ENCODE measurements around the gene HK1.

DNA sequence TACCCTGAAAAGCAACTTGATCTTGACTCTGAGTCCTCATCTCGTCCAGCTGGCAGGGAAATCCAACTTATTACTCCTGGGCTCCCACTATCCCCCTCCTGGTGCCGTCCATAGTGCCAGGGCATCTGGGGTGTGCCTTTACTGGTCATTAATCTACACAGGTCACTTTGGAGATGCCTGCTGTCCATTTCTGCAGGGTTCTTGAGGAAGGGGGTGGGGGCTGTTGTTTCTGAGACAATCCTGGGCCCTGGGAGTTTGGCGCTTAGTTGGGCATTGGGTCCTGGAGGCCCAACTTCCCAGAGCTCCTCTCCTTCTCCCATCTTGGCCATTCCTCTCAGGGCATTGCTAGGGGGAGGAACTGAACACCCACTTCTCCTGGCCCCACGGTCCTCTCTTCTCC is 144.4 kb downstream of the HK1 start:
- TF ChIP-seq, protein P1, sequence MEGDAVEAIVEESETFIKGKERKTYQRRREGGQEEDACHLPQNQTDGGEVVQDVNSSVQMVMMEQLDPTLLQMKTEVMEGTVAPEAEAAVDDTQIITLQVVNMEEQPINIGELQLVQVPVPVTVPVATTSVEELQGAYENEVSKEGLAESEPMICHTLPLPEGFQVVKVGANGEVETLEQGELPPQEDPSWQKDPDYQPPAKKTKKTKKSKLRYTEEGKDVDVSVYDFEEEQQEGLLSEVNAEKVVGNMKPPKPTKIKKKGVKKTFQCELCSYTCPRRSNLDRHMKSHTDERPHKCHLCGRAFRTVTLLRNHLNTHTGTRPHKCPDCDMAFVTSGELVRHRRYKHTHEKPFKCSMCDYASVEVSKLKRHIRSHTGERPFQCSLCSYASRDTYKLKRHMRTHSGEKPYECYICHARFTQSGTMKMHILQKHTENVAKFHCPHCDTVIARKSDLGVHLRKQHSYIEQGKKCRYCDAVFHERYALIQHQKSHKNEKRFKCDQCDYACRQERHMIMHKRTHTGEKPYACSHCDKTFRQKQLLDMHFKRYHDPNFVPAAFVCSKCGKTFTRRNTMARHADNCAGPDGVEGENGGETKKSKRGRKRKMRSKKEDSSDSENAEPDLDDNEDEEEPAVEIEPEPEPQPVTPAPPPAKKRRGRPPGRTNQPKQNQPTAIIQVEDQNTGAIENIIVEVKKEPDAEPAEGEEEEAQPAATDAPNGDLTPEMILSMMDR (IDR thresholded peaks at IDR 0.05), result no peak
- TF ChIP-seq EP300 (IDR thresholded peaks at IDR 0.05), result no peak

Measured in tibial nerve (tissue), 4 donors.